Stimulated activated CD4-positive, alpha-beta T cell treated with anti-CD3 and anti-CD28 coated beads, Interleukin-12 subunit alpha, Interleukin-12 subunit beta, amount 100 ng/mL, for 48 hours (primary cell): ENCODE measurements around the gene TNFAIP8L1.
A peak's percentile ranks its signal among the peaks of the same experiment; 100 is the strongest.
"Not testable (repeated sequence)": the region's sequence is repeated elsewhere in the genome, so short reads cannot be mapped to it uniquely, and the experiment has no call there.

Source experiments
- DNase-seq, 3 donors: peaks; one replicate each; pipeline ENCODE4 v3.0.0-alpha.2; 2020; ENCODE audit warnings: low read depth in 2 of 3, low spot score in 1 of 3

The TNFAIP8L1 gene

DNA sequence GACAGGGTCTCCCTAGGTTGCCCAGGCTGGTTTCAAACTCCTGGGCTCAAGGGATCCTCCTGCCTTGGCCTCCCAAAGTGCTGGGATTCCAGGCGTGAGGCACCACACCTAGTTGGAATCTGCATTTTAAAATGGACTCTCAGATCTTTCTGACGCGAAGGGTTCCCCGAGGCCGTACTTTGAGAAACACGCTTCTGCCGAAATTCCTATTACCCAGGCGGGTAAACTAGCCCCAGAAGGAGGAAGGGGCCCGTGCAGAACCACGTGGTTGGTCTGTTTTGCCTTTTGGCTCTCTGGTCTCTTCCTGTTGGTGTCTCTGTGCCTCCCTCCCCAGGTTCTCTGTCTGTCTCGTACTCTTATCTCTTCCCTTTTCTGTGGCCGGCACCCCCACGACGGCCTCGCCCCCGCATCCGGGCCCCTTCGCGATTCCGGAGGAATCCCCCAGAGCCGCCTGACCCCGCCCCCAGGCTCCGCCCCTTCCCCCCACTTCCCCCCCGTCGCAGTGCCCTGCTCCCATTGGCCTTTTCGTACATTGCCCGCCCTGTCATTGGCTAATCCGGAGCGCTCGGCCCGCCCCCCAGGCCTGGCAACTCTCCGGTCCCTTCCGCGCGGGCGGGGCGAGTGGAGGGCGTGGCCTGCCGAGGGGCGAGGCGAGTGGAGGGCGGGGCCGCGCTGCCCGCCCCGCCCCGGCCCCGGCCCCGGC is at the start of gene TNFAIP8L1:
TNFAIP8L1 (plus strand) TSS at position 689 of the 703 bp plus-strand sequence. CDS start 12,354 bp downstream, outside the sequence.
- peak; percentile 98 to 99 (median 98) for DNase-seq

DNA sequence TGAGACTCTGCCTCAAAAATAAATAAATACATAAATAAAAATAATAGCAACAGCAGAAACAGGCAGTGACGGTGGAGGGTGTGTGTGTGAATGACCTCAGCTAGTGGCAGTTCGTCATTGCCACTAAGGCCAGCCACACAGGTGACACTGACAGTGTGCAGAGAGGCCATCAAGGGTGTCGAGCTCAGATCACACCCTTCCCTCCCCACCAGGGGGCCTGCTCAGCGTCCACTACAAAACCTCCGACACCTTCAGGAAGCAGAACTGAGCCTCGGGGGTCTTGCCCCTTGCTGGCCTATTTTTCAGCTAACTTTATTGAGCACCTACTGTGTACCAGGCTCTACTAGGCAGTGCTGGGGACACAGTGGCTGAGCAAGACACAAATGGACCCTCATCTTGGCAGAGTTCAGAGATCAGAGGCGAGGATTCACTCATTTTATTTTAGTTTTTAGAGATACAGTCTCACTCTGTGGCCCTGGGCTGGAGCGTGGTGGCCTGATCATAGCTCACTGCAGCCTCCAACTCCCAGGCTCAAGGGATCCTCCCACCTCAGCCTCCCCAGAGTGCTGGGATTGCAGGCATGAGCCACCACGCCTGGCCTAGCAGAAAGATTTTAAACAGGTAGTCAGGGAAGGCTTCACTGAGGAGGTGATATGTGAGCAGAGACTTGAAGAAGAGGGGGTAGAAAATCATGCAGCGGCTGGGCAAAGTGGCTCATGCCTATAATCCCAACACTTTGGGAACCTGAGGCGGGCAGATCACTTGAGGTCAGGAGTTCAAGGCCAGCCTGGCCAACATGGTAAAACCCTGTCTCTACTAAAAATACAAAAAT is 49.5 kb upstream of the TNFAIP8L1 start:
- no peak for DNase-seq

DNA sequence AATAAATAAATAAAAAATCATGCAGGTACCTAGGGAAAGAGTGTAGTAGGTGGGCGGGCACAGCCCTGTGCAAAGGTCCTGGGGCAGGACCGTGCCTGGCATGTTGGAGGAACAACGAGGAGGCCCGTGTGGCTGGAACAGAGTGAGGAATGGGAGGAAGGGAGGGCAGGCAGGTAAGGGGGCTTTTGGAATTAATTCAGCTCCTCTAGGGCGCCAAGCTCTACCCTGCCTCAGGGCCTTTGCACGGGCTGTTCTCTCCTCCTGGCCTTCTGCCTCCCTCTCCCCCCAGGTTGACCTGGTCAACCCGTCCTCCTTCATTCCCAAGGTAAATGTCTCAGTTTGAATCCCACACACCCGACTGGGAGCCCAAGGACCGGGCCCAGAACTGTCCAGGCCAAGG is 48.8 kb upstream of the TNFAIP8L1 start:
- no peak for DNase-seq

DNA sequence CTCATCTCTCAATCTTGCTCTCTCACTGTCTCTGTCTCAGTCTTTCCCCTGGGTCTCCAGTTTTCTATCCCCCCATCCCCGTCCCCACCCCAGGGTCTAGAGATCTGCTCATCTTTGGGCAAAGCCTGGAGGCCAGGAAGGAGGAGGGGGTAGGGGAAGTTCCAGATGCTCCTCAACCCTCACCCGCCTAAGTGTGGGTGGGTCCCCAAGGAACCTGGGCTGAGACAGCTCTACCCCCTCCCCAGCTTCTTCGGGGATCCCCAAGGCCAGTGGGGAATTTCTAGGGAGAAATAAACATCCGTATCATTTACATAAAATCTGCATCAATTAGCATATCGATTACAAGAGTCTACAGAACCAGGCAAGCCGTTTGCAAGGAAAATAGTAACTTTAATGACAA is 48.0 kb upstream of the TNFAIP8L1 start:
- DNase-seq: no peak

DNA sequence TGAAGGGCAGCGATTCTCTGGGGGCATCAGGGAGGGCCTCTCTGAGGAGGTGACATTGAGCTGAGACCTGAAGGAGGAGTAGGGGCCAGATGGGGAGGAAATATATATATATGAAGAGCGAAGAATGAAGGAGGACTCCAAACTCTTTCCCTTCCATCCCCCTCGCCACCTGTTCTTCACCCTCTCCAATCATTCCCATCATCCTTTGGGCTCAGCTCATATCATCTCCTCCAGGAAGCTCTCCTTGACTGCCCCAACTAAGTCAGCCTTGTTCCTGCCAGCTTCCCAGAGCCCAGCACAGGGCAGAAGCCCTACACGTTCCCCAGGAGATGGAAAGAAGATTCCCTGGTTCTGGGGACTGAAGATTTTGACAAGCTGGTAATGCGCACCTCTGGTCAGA is 46.9 kb upstream of the TNFAIP8L1 start:
- DNase-seq: no peak

DNA sequence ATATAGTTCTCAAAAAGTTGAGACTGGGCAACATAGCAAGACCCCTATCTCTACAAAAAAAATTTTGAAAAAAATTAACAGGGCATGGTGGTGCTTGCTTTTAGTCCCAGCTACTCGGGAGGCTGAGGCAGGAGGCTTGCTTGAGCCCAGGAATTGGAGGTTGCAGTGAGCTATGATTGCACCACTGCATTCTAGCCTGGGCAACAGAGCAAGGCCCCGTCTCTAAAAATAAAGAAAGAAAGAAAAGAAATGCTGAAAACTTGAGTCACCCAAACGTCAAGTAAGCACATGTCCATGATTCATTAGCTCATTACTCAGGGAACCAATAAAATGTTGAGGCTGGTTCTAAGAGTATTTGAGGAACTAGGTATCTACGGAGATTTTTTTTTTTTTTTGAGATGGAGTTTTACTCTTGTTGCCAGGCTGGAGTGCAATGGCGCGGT is 45.9 kb upstream of the TNFAIP8L1 start:
- DNase-seq: no peak

DNA sequence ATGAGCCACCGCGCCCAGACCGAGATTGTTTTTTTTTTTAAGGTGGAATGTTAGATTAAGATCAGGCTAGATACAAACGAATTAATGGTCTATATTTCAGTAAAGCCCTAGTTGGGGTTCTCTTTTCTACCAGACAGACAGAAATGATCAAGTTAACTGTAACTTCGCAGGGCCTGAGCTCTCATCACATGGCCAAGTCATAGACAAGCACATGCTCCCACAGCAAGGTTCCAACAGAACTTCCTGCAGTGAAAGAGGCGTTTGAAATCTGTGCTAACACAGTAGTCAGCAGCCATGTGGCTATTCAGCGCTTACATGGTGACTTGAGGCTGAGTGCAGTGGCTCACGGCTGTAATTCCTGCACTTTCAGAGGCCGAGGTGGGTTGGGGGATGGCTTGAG is 45.1 kb upstream of the TNFAIP8L1 start:
- DNase-seq: no peak

DNA sequence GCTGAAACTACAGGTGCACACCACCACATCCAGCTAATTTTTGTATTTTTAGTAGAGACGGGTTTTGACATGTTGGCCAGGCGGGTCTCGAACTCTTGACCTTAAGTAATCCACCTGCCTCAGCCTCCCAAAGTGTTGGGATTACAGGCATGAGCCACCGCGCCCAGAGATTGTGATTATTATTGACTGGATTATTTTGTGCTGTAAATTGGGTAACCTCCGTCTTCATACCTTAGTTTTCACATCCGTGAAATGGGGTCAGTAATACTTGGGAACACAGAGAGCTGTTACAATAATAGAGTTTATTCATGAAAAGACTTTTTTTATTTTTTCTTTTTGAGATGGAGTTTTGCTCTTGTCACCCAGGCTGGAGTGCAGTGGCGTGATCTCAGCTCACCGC is 44.2 kb upstream of the TNFAIP8L1 start:
- DNase-seq: not testable (repeated sequence)

DNA sequence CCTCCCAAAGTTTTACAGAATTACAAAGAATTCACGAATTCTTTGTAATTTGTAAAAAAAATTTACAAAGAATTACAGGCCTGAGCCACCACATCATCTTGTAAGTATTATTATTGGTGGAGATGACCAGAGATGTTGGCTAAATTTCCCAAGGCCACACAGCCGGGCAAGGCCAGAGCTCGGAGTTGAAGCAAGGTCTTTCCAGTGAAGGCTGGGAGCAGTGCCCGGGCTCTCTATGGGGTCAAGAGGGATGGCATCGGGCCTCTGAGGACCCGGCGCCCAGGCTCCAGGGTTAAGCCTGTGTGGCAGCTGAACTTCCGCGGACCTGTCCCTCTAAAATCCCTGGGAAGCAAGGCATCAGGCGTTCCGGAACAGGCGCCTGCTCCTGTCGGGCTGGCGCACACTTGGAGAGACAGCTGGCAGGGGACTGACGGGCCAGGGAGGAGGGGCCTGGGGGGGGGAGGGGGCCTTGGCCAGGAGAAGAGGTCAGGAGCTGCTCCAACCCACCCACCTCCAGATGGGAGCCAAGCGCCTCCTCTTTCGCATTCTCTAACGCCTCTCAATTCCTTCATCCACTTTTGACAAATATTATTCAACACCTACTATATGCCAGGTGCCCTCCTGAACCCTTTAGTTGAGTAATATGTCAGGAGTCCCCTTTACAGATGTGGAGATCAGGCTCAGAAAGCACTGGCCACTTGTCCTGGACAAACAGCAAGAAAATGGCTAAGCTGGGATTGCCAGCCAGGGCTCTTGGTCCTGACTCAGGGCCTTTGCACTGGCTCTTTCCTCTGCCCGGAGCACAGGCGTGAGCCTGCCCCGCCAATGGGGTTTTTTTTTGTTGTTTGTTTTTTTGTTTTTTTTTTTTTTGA is 43.0 kb upstream of the TNFAIP8L1 start:
- DNase-seq: no peak

DNA sequence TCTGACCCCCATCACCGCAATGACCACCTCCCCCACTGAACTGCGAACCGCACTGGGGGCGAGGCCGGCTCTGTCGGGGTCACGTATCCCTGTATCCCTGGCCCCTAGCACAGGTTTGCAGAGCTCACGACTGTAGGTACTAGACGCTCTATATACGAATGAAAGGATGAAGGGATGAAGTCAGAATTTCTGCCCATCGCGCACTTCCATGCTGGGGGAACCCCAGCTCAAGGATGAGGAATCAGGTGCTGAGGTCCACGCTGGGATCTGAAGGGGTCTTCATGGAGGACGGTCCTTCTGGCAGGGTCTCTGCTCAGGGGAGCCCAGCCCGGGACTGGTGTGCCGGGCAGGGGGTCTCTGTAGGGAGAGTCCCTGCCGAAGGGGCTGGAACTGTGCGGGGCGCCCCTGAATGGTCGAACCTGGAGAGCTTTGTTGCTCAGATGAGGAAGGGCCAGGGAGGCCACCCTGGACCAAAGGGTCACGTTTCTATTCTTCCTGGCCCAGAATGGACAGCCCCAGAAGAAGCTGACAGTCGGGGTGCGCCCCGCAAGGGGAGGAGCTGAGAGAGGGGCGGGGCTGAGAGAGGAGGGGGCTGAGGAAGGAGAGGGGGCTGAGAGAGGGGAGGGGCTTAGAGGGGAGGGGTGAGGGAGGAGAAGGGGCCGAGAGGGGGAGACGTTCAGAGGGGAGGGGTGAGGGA is 41.9 kb upstream of the TNFAIP8L1 start:
- DNase-seq: no peak

DNA sequence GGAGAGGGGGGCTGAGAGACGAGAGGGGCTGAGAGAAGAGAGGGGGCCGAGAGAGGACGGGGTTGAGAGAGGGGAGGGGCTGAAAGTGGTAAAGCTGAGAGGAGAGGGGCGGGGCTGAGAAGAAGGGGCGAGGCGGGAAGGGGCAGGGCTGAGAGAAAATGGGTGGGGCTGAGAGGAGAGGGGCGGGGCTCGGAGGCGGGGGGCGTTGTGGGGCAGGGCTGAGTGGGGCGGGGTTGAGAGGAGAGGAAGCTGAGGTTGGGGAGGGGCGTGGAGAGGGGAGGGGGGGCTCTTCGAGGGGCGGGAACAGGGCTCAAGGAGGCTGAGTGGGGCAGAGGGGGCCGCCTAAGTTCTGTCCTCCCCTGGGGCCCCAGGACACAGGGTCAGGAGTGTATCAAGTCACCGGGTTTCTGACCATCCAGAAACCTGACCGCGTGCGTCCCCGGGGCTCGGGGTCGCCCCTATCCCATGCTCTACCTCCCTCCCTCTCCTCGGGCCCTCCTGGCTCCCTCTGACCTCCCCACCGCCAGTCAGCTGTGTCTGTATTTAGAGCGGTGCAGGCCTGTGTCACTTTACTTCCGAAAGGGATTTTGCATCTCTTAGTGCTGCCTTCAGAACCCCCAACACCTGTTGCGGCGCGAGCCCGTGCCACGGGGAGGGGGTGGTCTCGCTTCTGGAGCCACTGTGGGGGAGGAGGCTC is 41.2 kb upstream of the TNFAIP8L1 start:
- peak; percentile 30 to 49 (median 35) for DNase-seq

DNA sequence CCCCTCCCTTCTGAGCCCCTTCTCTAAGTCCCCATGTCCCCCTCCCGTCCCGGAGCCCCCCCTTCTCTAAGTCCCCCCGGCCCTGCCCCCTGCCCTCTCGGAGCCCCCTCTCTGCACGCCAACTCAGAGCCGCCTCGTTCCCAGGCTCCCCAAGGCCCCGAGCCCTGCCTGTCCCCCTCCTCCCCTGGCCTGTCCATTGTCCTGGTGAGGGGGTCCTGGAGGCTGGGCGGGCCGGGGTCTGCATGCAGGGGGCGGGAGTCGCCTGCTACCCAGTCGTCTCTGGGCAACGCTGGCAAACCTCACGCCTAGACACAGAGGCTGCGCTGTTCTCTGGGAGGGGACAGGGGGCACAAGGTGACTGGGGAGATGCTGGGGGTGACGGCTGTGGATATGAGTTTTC is 40.6 kb upstream of the TNFAIP8L1 start:
- DNase-seq: no peak

DNA sequence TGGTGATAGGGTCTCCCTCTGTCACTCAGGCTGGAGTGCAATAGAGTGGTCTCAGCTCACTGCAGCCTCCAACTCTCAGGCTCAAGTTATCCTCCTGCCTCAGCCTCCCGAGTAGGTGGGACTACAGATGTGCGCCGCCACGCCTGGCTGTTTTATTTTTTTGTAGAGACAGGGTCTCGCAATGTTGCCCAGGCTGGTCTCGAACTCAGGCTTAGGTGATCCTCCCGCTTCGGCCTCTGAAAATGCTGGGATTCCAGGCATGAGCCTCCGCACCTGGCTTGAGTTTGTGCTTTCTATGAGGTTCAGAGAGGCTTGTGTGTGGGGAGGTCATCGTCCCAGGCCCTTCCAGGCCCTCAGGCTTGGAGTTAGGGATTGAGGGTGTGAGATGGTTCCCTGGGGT is 39.2 kb upstream of the TNFAIP8L1 start:
- DNase-seq: no peak

DNA sequence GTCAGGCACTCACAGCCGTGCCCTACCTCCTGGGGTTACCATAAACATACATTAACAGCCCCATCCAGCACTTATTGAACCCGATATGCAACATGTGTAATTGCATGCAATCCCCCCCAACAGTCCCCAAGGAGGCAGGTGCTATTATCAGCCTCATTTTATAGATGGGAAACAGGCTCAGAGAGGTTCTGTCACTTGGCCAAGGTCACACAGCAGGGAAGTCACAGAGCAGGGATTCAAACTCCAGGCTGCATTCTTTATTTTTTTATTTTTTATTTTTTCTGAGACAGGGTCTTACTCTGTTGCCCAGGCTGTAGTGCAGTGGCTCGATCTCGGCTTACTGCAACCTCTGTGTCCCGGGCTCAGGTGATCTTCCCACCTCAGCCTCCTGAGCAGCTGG is 38.4 kb upstream of the TNFAIP8L1 start:
- DNase-seq: no peak

DNA sequence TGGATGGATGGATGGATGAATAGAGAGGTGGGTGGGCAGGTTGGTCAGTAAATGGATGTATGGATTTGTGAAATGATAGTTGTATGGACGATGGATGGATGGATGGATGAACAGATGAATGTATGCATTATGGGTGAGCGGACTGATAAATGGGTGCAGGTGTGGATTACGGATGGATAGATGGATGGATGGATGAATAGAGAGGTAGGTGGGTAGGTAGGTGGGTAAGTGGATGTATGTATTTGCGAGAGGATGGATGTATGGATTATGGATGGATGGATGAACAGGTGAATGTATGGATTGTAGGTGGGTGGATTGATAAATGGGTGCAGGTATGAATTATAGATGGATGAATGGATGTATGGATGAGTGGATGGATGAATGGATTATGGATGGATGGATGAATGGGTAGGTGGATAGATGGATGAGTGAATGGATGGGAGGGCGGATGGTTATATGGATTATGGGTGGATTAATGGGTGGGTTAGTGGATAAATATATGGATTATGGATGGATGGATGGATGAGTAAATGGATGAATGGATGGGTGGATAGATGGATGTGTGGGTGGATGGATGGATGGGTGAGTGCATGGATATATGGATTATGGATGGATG is 37.0 kb upstream of the TNFAIP8L1 start:
- no peak for DNase-seq

DNA sequence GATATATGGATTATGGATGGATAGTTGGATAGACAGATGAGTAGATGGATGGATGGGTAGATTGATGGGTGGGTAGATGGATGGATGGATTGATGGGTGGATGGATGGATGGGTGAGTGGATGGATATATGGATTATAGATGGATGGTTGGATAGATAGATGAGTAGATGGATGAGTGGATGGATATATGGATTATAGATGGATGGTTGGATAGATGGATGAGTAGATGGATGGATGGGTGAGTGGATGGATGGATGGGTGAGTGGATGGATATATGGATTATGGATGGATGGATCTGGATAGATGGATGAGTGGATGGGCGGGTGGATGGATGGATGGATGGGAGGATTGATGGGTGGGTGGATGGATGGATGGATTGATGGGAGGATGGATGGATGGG is 36.4 kb upstream of the TNFAIP8L1 start:
- no peak for DNase-seq

DNA sequence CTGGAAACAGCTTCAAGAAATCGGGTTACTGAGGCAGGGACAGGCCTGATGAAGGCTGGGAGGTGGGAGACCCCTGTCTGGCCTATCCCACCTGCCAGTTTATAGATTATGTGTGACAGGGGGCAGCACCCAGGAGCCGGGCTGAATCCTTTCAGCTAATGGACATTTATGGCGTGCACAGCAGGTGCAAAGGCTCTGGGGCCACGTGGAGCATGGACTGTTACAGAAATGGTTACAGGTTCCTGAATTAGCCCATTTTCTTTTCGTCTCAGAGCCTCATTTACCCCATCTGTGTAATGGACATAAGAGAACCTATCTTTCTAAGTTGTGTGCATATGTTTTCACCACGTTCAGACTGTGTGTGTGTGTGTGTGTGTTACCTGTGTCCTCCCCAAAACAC is 34.4 kb upstream of the TNFAIP8L1 start:
- DNase-seq: no peak

DNA sequence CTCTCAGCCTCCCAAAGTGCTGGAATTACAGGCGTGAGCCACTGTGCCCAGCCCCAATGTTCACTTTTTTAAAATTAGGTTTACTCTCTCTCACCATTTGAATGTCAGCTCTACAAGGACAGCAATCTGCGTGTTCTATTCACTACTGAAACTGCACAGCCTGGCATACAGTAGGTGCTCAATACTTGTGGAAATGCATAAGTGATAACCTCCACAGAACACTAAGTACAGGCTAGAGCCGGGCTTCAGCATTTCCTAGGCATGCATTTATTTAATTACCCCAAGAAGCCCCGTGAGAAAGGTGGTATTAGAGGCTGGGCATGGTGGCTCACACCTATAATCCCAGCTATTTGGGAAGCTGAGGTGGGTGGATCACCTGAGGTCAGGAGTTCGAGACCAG is 33.1 kb upstream of the TNFAIP8L1 start:
- DNase-seq: no peak

DNA sequence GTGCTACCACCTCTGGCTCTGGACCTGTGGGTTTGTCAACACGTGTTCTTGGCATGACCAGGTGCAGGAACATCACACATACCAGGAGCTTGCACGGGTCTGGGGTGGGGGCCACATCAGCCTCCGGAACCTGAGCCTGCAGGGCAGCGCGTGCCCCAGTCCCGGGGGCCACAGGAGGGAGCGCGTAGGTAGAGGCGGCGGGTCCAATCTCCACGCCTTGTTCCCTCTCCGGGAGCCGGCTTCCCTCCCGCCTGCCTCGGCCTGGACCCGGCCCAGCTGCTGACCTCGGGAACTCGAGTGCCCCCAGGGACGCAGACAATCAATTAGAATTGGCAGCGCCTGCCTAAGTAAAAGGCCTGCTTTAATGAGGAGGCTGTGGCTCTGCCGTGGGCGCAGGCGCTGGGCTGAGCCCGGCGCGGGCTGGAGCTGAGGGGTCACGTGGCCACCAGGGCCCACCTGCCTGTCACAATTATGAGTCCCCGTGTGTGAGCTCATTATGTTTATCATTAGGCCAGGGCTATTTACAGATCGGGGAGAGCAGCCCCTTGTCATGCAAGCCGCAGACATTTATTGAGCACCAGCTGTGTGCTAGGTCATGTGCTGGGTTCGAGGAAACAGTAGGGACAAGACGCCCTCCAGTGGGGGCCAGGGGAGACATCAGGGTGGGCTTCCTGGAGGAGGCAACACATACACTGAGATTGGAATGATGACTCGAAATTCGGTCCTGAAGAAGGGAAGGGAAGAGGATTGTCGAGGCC is 32.2 kb upstream of the TNFAIP8L1 start:
- no peak for DNase-seq
